Body of pancreas (tissue), 4 donors: ENCODE measurements around the gene DYSF.

Source experiments
- CTCF ChIP-seq, 7 experiments: fragments of 450-650 bp in 4 of 7; fragments of 200-600 bp in 3 of 7; sonication (generic) in 3 of 7; IDR thresholded peaks; one replicate each; pipeline ENCODE4 v1.5.1; 2016 to 2019; ENCODE audit warnings: antibody characterized with exemption in 7 of 7
- POLR2A ChIP-seq, 3 donors: fragments of 450-650 bp; IDR thresholded peaks; one replicate each; pipeline ENCODE4 v1.6.1; 2016; ENCODE audit warnings: antibody characterized with exemption in 3 of 3, mild to moderate bottlenecking in 2 of 3

GRCh38 chr2:71517851-71518250 lies 64.5 kb downstream of the DYSF start:
- TF ChIP-seq CTCF (IDR thresholded peaks at IDR 0.05): no peak
- no peak for TF ChIP-seq POLR2A (IDR thresholded peaks at IDR 0.05)
